Fibroblast of lung (primary cell): Measurements from ENCODE around the gene ACTL7A. TPM values are rescaled to one million over a fixed set of nuclear protein-coding genes. Genes with fewer than 3 reads are reported as not detected.

Experiments
- DNase-seq, 2 donors: peaks; one replicate each; pipeline versions ENCODE4 v3.0.0 to v3.0.0-alpha.2; 2010; ENCODE audit warnings: low read depth in 2 of 2
- H2AFZ ChIP-seq: 2 replicates; pipeline ENCODE4 v1.5.1; 2012; ENCODE audit warnings: low read length, control low read depth, inconsistent platforms
- H3K27ac ChIP-seq: 2 replicates; pipeline ENCODE4 v1.5.1; 2011; ENCODE audit warnings: low read length, control low read depth; ENCODE audit not compliant: insufficient read depth
- H3K27me3 ChIP-seq: 2 replicates; pipeline ENCODE4 v1.5.1; 2011; ENCODE audit warnings: mild to moderate bottlenecking, low read length; ENCODE audit not compliant: control insufficient read depth, insufficient read depth
- H3K36me3 ChIP-seq: 2 replicates; pipeline ENCODE4 v1.5.1; 2011; ENCODE audit warnings: low read length; ENCODE audit not compliant: control insufficient read depth, insufficient read depth
- H3K4me1 ChIP-seq: 2 replicates; pipeline ENCODE4 v1.5.1; 2011; ENCODE audit warnings: low read length; ENCODE audit not compliant: control insufficient read depth, insufficient read depth; ENCODE audit errors: extremely low read depth
- H3K4me2 ChIP-seq: 2 replicates; pipeline ENCODE4 v1.5.1; 2011; ENCODE audit warnings: low read length, control low read depth; ENCODE audit not compliant: insufficient read depth; ENCODE audit errors: extremely low read depth
- H3K4me3 ChIP-seq, 4 experiments: fragments of 200-600 bp in 1 of 4; sonication (generic) in 1 of 4; replicated peaks in 1 of 4; 2 replicates each; pipeline ENCODE4 v1.5.1; 2011 to 2016; ENCODE audit warnings: low read length in 4 of 4, low read depth in 3 of 4, mild to moderate bottlenecking in 3 of 4, control low read depth in 2 of 4, inconsistent platforms in 1 of 4, mixed read lengths in 1 of 4; ENCODE audit not compliant: insufficient read depth in 1 of 4; ENCODE audit errors: control extremely low read depth in 1 of 4
- H3K79me2 ChIP-seq: 2 replicates; pipeline ENCODE4 v1.5.1; 2012; ENCODE audit warnings: mild to moderate bottlenecking, low read length, inconsistent platforms; ENCODE audit not compliant: control insufficient read depth, insufficient read depth
- H3K9ac ChIP-seq: 2 replicates; pipeline ENCODE4 v1.5.1; 2011; ENCODE audit warnings: mild to moderate bottlenecking, low read length, control low read depth; ENCODE audit not compliant: insufficient read depth
- H3K9me3 ChIP-seq: 2 replicates; pipeline ENCODE4 v1.5.1; 2012; ENCODE audit warnings: low read depth, low read length; ENCODE audit not compliant: control insufficient read depth, insufficient read depth
- H4K20me1 ChIP-seq: 2 replicates; pipeline ENCODE4 v1.5.1; 2011; ENCODE audit warnings: low read length; ENCODE audit not compliant: control insufficient read depth, insufficient read depth; ENCODE audit errors: extremely low read depth
- CTCF ChIP-seq, 2 donors: IDR thresholded peaks in 1 of 2; conservative IDR thresholded peaks in 1 of 2; 1 replicate in 1 of 2; 2 replicates in 1 of 2; pipeline ENCODE4 v1.5.1; 2011 to 2012; ENCODE audit warnings: low read length in 2 of 2, control low read depth in 1 of 2, inconsistent platforms in 1 of 2, low read depth in 1 of 2, mild to moderate bottlenecking in 1 of 2
- EZH2 ChIP-seq: IDR thresholded peaks from 2 replicates; pipeline ENCODE4 v1.5.1; 2012; ENCODE audit warnings: low read length, control low read depth, mild to moderate bottlenecking; ENCODE audit errors: missing control alignments
- polyA plus RNA-seq, 2 donors: library from polyadenylated mRNA; depleted of rRNA in 1 of 2; stranded (reverse) in 1 of 2; unstranded in 1 of 2; fragments of >200 nt; gene quantifications; 2 replicates each; pipeline ENCODE4 v1.2.1, GENCODE V29; 2011 to 2012; ENCODE audit warnings: missing spikeins in 1 of 2
- total RNA-seq: library from RNA; depleted of rRNA; stranded (reverse); fragments of >200 nt; gene quantifications from 2 replicates; pipeline ENCODE4 v1.2.1, GENCODE V29; 2014

ACTL7A gene
- total and polyA plus RNA-seq, 2 donors (not counting 1 experiment from before 2014, with no cell fraction given), result not detected

DNA sequence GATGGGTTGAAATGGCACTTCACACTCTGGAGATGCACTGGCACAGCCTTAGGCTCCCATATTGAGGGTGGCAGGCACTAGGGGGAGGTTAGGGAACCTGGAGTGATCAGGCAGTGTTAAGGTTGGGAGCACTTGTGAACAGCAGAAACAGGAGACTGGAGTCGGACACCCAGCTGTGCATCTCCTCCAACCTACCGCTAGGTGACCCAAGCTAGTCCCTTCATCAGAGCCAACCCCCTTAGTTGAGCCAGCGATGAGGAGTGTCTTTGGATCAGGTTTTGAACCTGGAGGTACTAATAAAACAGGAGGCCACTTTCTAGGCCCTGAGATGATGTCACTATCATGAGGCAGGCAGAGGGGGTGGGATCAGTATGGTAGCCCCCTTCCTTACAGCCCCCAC lies 8.0 kb upstream of the ACTL7A start:
- Histone ChIP-seq H3K27me3 (no peaks in the 10 kb centered on the region), H3K36me3 (no peaks in the 10 kb centered on the region)
- no peak for DNase-seq

DNA sequence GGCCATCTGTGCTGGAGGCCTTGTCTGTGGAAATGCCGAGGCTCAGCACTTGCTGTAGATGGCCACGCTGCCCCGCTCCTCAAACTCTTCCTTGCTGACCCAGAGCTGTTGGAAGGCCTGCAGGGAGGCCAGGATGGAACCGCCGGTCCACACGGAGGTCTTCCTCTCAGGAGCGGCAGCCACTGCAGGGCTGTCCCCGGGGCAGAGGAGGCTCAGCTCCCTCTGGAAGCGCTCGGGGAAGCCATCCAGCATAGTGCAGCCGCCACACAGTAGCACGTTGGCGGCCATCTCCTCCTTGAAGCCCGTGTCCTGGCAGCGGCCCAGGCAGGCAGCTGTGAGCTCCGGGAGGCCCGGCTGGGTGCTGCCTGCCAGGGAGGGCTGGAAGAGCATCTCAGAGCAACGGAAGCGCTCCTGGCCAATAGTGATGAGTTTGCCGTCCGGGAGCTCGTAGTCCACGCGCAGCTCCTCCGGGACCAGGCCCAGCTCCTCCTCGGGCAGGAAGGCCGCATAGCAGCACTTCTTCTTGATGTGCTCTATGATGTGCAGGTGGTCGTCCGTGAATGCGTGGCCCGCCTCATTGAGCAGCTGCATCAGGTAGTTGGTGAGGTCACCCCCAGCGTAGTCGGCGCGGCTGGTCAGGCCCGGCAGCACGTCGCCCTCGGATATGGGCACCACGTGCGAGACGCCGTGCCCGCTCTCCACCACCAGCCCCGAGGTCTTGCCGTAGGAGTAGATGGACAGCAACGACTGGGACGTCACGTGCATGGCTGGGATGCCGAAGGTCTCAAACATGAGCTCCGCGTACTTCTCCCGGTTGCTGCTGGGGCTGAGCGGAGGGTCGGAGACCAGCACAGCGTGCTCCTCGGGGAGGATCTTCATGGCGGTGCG lies 7.2 kb upstream of the ACTL7A start:
- TF ChIP-seq EZH2 (no peak), CTCF (conservative IDR thresholded peaks at IDR 0.05 in 1 of 2, IDR thresholded peaks at IDR 0.05 in 1 of 2; ENCODE audit: low read depth in 1 of 2, low read length in 2 of 2) (no peak)
- no peak overlapping the region for H2AFZ ChIP-seq
- no peak overlapping the region for H3K9ac ChIP-seq
- H3K4me3 ChIP-seq, result no peak overlapping the region
- H3K27me3 ChIP-seq, result no peaks in the 10 kb centered on the region
- H4K20me1 ChIP-seq, result no peaks in the 10 kb centered on the region
- peak in 1 of 2 donors; percentile 8 for DNase-seq
- no peaks in the 10 kb centered on the region for H3K36me3 ChIP-seq
- no peaks in the 10 kb centered on the region for H3K4me1 ChIP-seq
- no peak overlapping the region for H3K27ac ChIP-seq
- H3K4me2 ChIP-seq, result no peak overlapping the region
- H3K79me2 ChIP-seq, result no peaks in the 10 kb centered on the region
- H3K9me3 ChIP-seq, result no peaks in the 10 kb centered on the region

More for the DNA sequence above, 8.0 kb upstream of the ACTL7A start:
- TF ChIP-seq CTCF (conservative IDR thresholded peaks at IDR 0.05 in 1 of 2, IDR thresholded peaks at IDR 0.05 in 1 of 2; ENCODE audit: low read depth in 1 of 2, low read length in 2 of 2), result no peak
- TF ChIP-seq EZH2, result no peak
- Histone ChIP-seq H3K27ac (no peak overlapping the region), H4K20me1 (no peaks in the 10 kb centered on the region), H3K79me2 (no peaks in the 10 kb centered on the region), H3K4me1 (no peaks in the 10 kb centered on the region), H3K4me2 (no peak overlapping the region), H3K9ac (no peak overlapping the region), H3K4me3 (no peak overlapping the region), H2AFZ (no peak overlapping the region), H3K9me3 (no peaks in the 10 kb centered on the region)

GRCh38 chr9:108855529-108855886 lies 6.6 kb upstream of the ACTL7A start:
- Histone ChIP-seq H3K79me2 (no peaks in the 10 kb centered on the region), H3K4me3 (no peak overlapping the region), H2AFZ (no peak overlapping the region), H3K4me1 (no peaks in the 10 kb centered on the region), H3K9ac (no peak overlapping the region), H3K36me3 (no peaks in the 10 kb centered on the region), H3K27ac (no peak overlapping the region), H4K20me1 (no peaks in the 10 kb centered on the region), H3K4me2 (no peak overlapping the region), H3K9me3 (no peaks in the 10 kb centered on the region), H3K27me3 (no peaks in the 10 kb centered on the region)
- DNase-seq, result no peak
- TF ChIP-seq EZH2 (no peak), CTCF (conservative IDR thresholded peaks at IDR 0.05 in 1 of 2, IDR thresholded peaks at IDR 0.05 in 1 of 2; ENCODE audit: low read depth in 1 of 2, low read length in 2 of 2) (no peak)
